ENCODE data around the gene MKX.

GRCh38 chr10:27635290-27635689 lies 110.3 kb downstream of the MKX start:
- TF ChIP-seq CTCF (IDR thresholded peaks at IDR 0.05) = no peak
- TF ChIP-seq POLR2A (IDR thresholded peaks at IDR 0.05) = no peak
